GM11168 (cell line): ENCODE data around the gene EGR2.

Source experiments
- in situ Hi-C: fragments of 300-500 bp; cut with MboI; formaldehyde crosslinking; loops from one replicate; pipeline ENCODE4 v1.12.0; 2022; ENCODE audit warnings: low sequenced_read_pairs; ENCODE audit not compliant: unreplicated experiment

Gene EGR2

GRCh38 chr10:62819141-62819920 lies 3.2 kb upstream of the EGR2 start:
- in situ Hi-C loops: no loop called here

- in situ Hi-C loops: no loop called here
Measured at GRCh38 chr10:62818426-62819011, 2.4 kb upstream of the EGR2 start.

- in situ Hi-C loops: no loop called here
Measured at GRCh38 chr10:62817766-62818425, 1.7 kb upstream of the EGR2 start.

- in situ Hi-C loops: no loop called here
Measured at GRCh38 chr10:62817121-62817765, 1.1 kb upstream of the EGR2 start.

GRCh38 chr10:62816076-62816330 lies 163 bp downstream of the EGR2 start:
- in situ Hi-C loops: no loop called here

- in situ Hi-C loops: no loop called here
Measured at GRCh38 chr10:62815381-62816075, 638 bp downstream of the EGR2 start.

- in situ Hi-C loops: loop anchor here (5.0 kb wide), 1 partner anchor 198 kb away; no protein-coding TSS in a partner anchor
Measured at GRCh38 chr10:62814756-62815380, 1.3 kb downstream of the EGR2 start.

- in situ Hi-C loops: loop anchor here (5.0 kb wide), 1 partner anchor 197 kb away; no protein-coding TSS in a partner anchor
Measured at GRCh38 chr10:62813981-62814380, 2.2 kb downstream of the EGR2 start.

GRCh38 chr10:62813453-62813852 lies 2.7 kb downstream of the EGR2 start:
- in situ Hi-C loops: loop anchor here (5.0 kb wide), 1 partner anchor 196 kb away; no protein-coding TSS in a partner anchor

GRCh38 chr10:62812672-62813439 lies 3.3 kb downstream of the EGR2 start:
- in situ Hi-C loops: loop anchor here (5.0 kb wide), 1 partner anchor 196 kb away; no protein-coding TSS in a partner anchor

GRCh38 chr10:62811159-62811875 lies 4.8 kb downstream of the EGR2 start:
- in situ Hi-C loops: loop anchor here (5.0 kb wide), 1 partner anchor 194 kb away; no protein-coding TSS in a partner anchor

- in situ Hi-C loops: loop anchor here (5.0 kb wide), 1 partner anchor 193 kb away; no protein-coding TSS in a partner anchor
Measured at GRCh38 chr10:62810156-62810902, 5.8 kb downstream of the EGR2 start.

- in situ Hi-C loops: no loop called here
Measured at GRCh38 chr10:62806251-62806650, 9.9 kb downstream of the EGR2 start.

- in situ Hi-C loops: no loop called here
Measured at GRCh38 chr10:62805231-62806099, 10.7 kb downstream of the EGR2 start.

- in situ Hi-C loops: no loop called here
Measured at GRCh38 chr10:62804356-62805230, 11.6 kb downstream of the EGR2 start, which contains the start of gene ADO. ADO (plus strand) TSS chr10:62804720; CDS start chr10:62805060, 340 bp downstream.
